ENCODE results near the gene MFSD8.

The MFSD8 gene

GRCh38 chr4:127896528-127896927 is 68.4 kb downstream of the MFSD8 start:
- Histone ChIP-seq H3K9ac (ENCODE audit: low read length) (no peak overlapping the region), H3K9me2 (replicated peaks; ENCODE audit: insufficient read depth, low read length) (no peaks in the 10 kb centered on the region), H3K27me3 (replicated peaks; ENCODE audit: insufficient read depth, low read length) (no peaks in the 10 kb centered on the region), H3K4me1 (ENCODE audit: low read length) (no peaks in the 10 kb centered on the region), H4K20me1 (ENCODE audit: insufficient read depth, low read length) (no peaks in the 10 kb centered on the region), H3K4me3 (ENCODE audit: low read length) (no peak overlapping the region), H3K36me3 (replicated peaks; ENCODE audit: insufficient read depth, low read length) (peaks cover 19% of the 10 kb centered on the region), H3K9me3 (replicated peaks; ENCODE audit: insufficient read depth, low read length) (no peaks in the 10 kb centered on the region), H3K4me2 (ENCODE audit: low read depth, low read length) (no peak overlapping the region), H2AFZ (ENCODE audit: low read length) (no peak overlapping the region), H3F3A (ENCODE audit: insufficient read depth, low read length) (peaks cover 3% of the 10 kb centered on the region; the same call in 1 of the 2 replicates), H3K79me2 (ENCODE audit: low read length) (no peaks in the 10 kb centered on the region), H3K27ac (ENCODE audit: low read length) (no peak overlapping the region)
- TF ChIP-seq EZH2phosphoT487 (IDR thresholded peaks at IDR 0.05; ENCODE audit: low read length), result no peak
- no peak for TF ChIP-seq CTCF (IDR thresholded peaks at IDR 0.05; ENCODE audit: low read length)
- TF ChIP-seq EZH2 (optimal IDR thresholded peaks at IDR 0.05; ENCODE audit: low read depth, low read length), result no peak
- DNase-seq, result no peak

- no peak for DNase-seq
- no peaks in the 10 kb centered on the region for H3K9me3 ChIP-seq (replicated peaks; ENCODE audit: insufficient read depth, low read length)
- no peak overlapping the region for H3K4me2 ChIP-seq (ENCODE audit: low read depth, low read length)
- no peaks in the 10 kb centered on the region for H3K9me2 ChIP-seq (replicated peaks; ENCODE audit: insufficient read depth, low read length)
- H3K4me1 ChIP-seq (ENCODE audit: low read length), result no peaks in the 10 kb centered on the region
- no peak overlapping the region for H3K4me3 ChIP-seq (ENCODE audit: low read length)
- H3K79me2 ChIP-seq (ENCODE audit: low read length), result no peaks in the 10 kb centered on the region
- no peaks in the 10 kb centered on the region for H4K20me1 ChIP-seq (ENCODE audit: insufficient read depth, low read length)
- TF ChIP-seq EZH2 (optimal IDR thresholded peaks at IDR 0.05; ENCODE audit: low read depth, low read length) (no peak), CTCF (IDR thresholded peaks at IDR 0.05; ENCODE audit: low read length) (no peak), EZH2phosphoT487 (IDR thresholded peaks at IDR 0.05; ENCODE audit: low read length) (no peak)
- peaks cover 19% of the 10 kb centered on the region for H3K36me3 ChIP-seq (replicated peaks; ENCODE audit: insufficient read depth, low read length)
- no peak overlapping the region for H2AFZ ChIP-seq (ENCODE audit: low read length)
- H3K27ac ChIP-seq (ENCODE audit: low read length), result no peak overlapping the region
- no peak overlapping the region for H3K9ac ChIP-seq (ENCODE audit: low read length)
- no peaks in the 10 kb centered on the region for H3K27me3 ChIP-seq (replicated peaks; ENCODE audit: insufficient read depth, low read length)
- H3F3A ChIP-seq (ENCODE audit: insufficient read depth, low read length), result peaks cover 3% of the 10 kb centered on the region; the same call in 1 of the 2 replicates
These were observed 68.9 kb downstream of the MFSD8 start for GRCh38 chr4:127896069-127896468.

- H3K36me3 ChIP-seq (replicated peaks; ENCODE audit: insufficient read depth, low read length), result peaks cover 21% of the 10 kb centered on the region
These were observed 75.1 kb downstream of the MFSD8 start for GRCh38 chr4:127889903-127890302.

More at GRCh38 chr4:127889903-127890302, 75.1 kb downstream of the MFSD8 start:
- no peaks in the 10 kb centered on the region for H3K27me3 ChIP-seq (replicated peaks; ENCODE audit: insufficient read depth, low read length)
- H4K20me1 ChIP-seq (ENCODE audit: insufficient read depth, low read length), result no peaks in the 10 kb centered on the region
- H3F3A ChIP-seq (ENCODE audit: insufficient read depth, low read length), result no peaks in the 10 kb centered on the region; the same call in 1 of the 2 replicates
- no peak for TF ChIP-seq EZH2 (optimal IDR thresholded peaks at IDR 0.05; ENCODE audit: low read depth, low read length)
- no peak for TF ChIP-seq EZH2phosphoT487 (IDR thresholded peaks at IDR 0.05; ENCODE audit: low read length)
- TF ChIP-seq CTCF (IDR thresholded peaks at IDR 0.05; ENCODE audit: low read length), result no peak
- H3K4me2 ChIP-seq (ENCODE audit: low read depth, low read length), result no peak overlapping the region
- no peak overlapping the region for H2AFZ ChIP-seq (ENCODE audit: low read length)
- no peaks in the 10 kb centered on the region for H3K4me1 ChIP-seq (ENCODE audit: low read length)
- H3K79me2 ChIP-seq (ENCODE audit: low read length), result peaks cover 29% of the 10 kb centered on the region
- no peak overlapping the region for H3K27ac ChIP-seq (ENCODE audit: low read length)
- DNase-seq, result no peak
- no peak overlapping the region for H3K4me3 ChIP-seq (ENCODE audit: low read length)
- H3K9ac ChIP-seq (ENCODE audit: low read length), result no peak overlapping the region
- no peaks in the 10 kb centered on the region for H3K9me3 ChIP-seq (replicated peaks; ENCODE audit: insufficient read depth, low read length)
- H3K9me2 ChIP-seq (replicated peaks; ENCODE audit: insufficient read depth, low read length), result no peaks in the 10 kb centered on the region
